ENCODE measurements around the gene TPSG1. TPM values are rescaled to one million over a fixed set of nuclear protein-coding genes. Genes with fewer than 3 reads are reported as not detected.

TPSG1 gene
- total and polyA plus RNA-seq, 2 of the 13 experiments (the other 11 are each of a cell fraction or from before 2014, with no cell fraction given): not detected

- Histone ChIP-seq H3K27me3 (ENCODE audit: control insufficient read depth in 1 of 2, insufficient read depth in 2 of 2, low read length in 2 of 2) (peaks cover 10 to 55% of the 10 kb centered on the region in 2 experiments), H3K79me2 (ENCODE audit: insufficient read depth, low read length) (no peaks in the 10 kb centered on the region), H3K4me3 (replicated peaks in 1 of 3; ENCODE audit: insufficient read depth in 1 of 3, low read depth in 2 of 3, low read length in 3 of 3) (no peak overlapping the region), H3K9ac (ENCODE audit: insufficient read depth, low read depth, low read length) (no peak overlapping the region), H3K9me3 (ENCODE audit: low read length) (no peaks in the 10 kb centered on the region), H3K4me1 (ENCODE audit: insufficient read depth, low read length) (no peaks in the 10 kb centered on the region), H3K27ac (ENCODE audit: extremely low read length, insufficient read depth, low read length) (no peak overlapping the region), H3K36me3 (replicated peaks in 1 of 2; ENCODE audit: control insufficient read depth in 1 of 2, insufficient read depth in 2 of 2, low read length in 2 of 2) (no peaks in the 10 kb centered on the region), H2AFZ (ENCODE audit: low read length) (no peak overlapping the region), H4K20me1 (ENCODE audit: insufficient read depth, low read length) (no peaks in the 10 kb centered on the region), H3K4me2 (ENCODE audit: low read depth, low read length) (no peak overlapping the region)
- in situ Hi-C loops (cut with HindIII; ENCODE audit: extremely low pct_ligation_motif_present, low pct_unique_long_range_greater_than_20kb): no loop called here
- ChIA-PET POLR2A (no interaction called here), CTCF (ENCODE audit: low intra/inter-chr PET ratio, low total read pairs) (no interaction called here)
- no peak for ATAC-seq
- no peak for DNase-seq (ENCODE audit: low spot score)
- TF ChIP-seq JUND (CRISPR knock-in tag; IDR thresholded peaks at IDR 0.05) (no peak), THAP11 (CRISPR knock-in tag; IDR thresholded peaks at IDR 0.05) (no peak), ZNF557 (CRISPR knock-in tag; IDR thresholded peaks at IDR 0.05) (no peak), GATA4 (IDR thresholded peaks at IDR 0.05; ENCODE audit: borderline replicate concordance, low read depth) (no peak), TRIM22 (IDR thresholded peaks at IDR 0.05) (no peak), ZNF546 (CRISPR knock-in tag; conservative IDR thresholded peaks at IDR 0.05) (no peak), GPN1 (CRISPR knock-in tag; IDR thresholded peaks at IDR 0.05; ENCODE audit: borderline replicate concordance) (no peak), JUNB (CRISPR knock-in tag; IDR thresholded peaks at IDR 0.05; ENCODE audit: borderline replicate concordance) (no peak), MAX (IDR thresholded peaks at IDR 0.05) (no peak), ZNF382 (CRISPR knock-in tag; IDR thresholded peaks at IDR 0.05; ENCODE audit: borderline replicate concordance) (no peak), ZFP41 (CRISPR knock-in tag; IDR thresholded peaks at IDR 0.05; ENCODE audit: borderline replicate concordance) (no peak), ZNF33A (CRISPR knock-in tag; IDR thresholded peaks at IDR 0.05; ENCODE audit: borderline replicate concordance) (no peak), ARID3A (IDR thresholded peaks at IDR 0.05; ENCODE audit: low read depth, low read length) (no peak), ZMYM2 (CRISPR knock-in tag; IDR thresholded peaks at IDR 0.05) (no peak), KLF6 (CRISPR knock-in tag; IDR thresholded peaks at IDR 0.05) (no peak)
- TF ChIP-seq, protein P1, sequence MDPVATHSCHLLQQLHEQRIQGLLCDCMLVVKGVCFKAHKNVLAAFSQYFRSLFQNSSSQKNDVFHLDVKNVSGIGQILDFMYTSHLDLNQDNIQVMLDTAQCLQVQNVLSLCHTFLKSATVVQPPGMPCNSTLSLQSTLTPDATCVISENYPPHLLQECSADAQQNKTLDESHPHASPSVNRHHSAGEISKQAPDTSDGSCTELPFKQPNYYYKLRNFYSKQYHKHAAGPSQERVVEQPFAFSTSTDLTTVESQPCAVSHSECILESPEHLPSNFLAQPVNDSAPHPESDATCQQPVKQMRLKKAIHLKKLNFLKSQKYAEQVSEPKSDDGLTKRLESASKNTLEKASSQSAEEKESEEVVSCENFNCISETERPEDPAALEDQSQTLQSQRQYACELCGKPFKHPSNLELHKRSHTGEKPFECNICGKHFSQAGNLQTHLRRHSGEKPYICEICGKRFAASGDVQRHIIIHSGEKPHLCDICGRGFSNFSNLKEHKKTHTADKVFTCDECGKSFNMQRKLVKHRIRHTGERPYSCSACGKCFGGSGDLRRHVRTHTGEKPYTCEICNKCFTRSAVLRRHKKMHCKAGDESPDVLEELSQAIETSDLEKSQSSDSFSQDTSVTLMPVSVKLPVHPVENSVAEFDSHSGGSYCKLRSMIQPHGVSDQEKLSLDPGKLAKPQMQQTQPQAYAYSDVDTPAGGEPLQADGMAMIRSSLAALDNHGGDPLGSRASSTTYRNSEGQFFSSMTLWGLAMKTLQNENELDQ (CRISPR knock-in tag; IDR thresholded peaks at IDR 0.05; ENCODE audit: borderline replicate concordance): no peak
- TF ChIP-seq, protein P2, sequence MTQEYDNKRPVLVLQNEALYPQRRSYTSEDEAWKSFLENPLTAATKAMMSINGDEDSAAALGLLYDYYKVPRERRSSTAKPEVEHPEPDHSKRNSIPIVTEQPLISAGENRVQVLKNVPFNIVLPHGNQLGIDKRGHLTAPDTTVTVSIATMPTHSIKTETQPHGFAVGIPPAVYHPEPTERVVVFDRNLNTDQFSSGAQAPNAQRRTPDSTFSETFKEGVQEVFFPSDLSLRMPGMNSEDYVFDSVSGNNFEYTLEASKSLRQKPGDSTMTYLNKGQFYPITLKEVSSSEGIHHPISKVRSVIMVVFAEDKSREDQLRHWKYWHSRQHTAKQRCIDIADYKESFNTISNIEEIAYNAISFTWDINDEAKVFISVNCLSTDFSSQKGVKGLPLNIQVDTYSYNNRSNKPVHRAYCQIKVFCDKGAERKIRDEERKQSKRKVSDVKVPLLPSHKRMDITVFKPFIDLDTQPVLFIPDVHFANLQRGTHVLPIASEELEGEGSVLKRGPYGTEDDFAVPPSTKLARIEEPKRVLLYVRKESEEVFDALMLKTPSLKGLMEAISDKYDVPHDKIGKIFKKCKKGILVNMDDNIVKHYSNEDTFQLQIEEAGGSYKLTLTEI (CRISPR knock-in tag; conservative IDR thresholded peaks at IDR 0.05): no peak
- intact Hi-C loops (cut with micrococcal nuclease; ENCODE audit: unreplicated experiment): no loop called here
- 67% methylated on average over 7 of the region's 13 CpGs for WGBS (ENCODE audit: low lambda C conversion rate)
- FAIRE-seq: no peak
- BruUV-seq (replicated peaks): no TSS peak
Observed at GRCh38 chr16:1265090-1265630, 40.1 kb upstream of the TPSG1 start.

All from HepG2 (cell line).